WTC11 (cell line): ENCODE data around the gene BHLHE23. TPM values are rescaled to one million over a fixed set of nuclear protein-coding genes. Genes with fewer than 3 reads are reported as not detected.

ENCODE experiments used
- ATAC-seq: fragments of 200-7000 bp; cut with Tn5 transposase; 2 replicates; pipeline ENCODE4 v1.10.0; 2021; ENCODE audit warnings: mild to moderate bottlenecking, moderate library complexity
- CTCF ChIA-PET: fragments of 300-600 bp; sonication (Branson Sonifier 250); formaldehyde crosslinking; loops from one replicate; lab custom pipeline; 2021; ENCODE audit warnings: antibody characterized with exemption; lab: Charles Lee
- POLR2A ChIA-PET: fragments of 350-600 bp; sonication (Branson Sonifier 250); formaldehyde crosslinking; loops from one replicate; lab custom pipeline; 2021; ENCODE audit warnings: antibody characterized with exemption; lab: Charles Lee
- DNase-seq: peaks from one replicate; pipeline ENCODE4 v3.0.0; 2021; ENCODE audit warnings: low spot score
- H3K27ac Mint-ChIP-seq: 2 replicates; pipeline ENCODE4 v1.8.0; 2021; ENCODE audit warnings: mixed read lengths
- H3K27me3 Mint-ChIP-seq: 2 replicates; pipeline ENCODE4 v1.8.0; 2021; ENCODE audit warnings: low read depth, mild to moderate bottlenecking, moderate library complexity, mixed read lengths
- H3K36me3 Mint-ChIP-seq: 2 replicates; pipeline ENCODE4 v1.8.0; 2021; ENCODE audit warnings: mixed read lengths
- H3K4me1 Mint-ChIP-seq: 2 replicates; pipeline ENCODE4 v1.8.0; 2022; ENCODE audit warnings: mixed read lengths
- H3K4me3 Mint-ChIP-seq: 2 replicates; pipeline ENCODE4 v1.8.0; 2021; ENCODE audit warnings: mild to moderate bottlenecking, moderate library complexity, mixed read lengths
- H3K9me3 Mint-ChIP-seq: 2 replicates; pipeline ENCODE4 v1.8.0; 2021; ENCODE audit warnings: mixed read lengths
- ELF4 ChIP-seq: sonication (generic); formaldehyde crosslinking; IDR thresholded peaks from 2 replicates; pipeline ENCODE4 v1.8.1; 2022; ENCODE audit warnings: low read depth, mild to moderate bottlenecking, moderate library complexity, missing genetic modification reagents
- MLX ChIP-seq: sonication (generic); formaldehyde crosslinking; IDR thresholded peaks from 2 replicates; pipeline ENCODE4 v1.8.1; 2023; ENCODE audit warnings: mild to moderate bottlenecking, missing genetic modification reagents, moderate library complexity
- NR2C2 ChIP-seq: sonication (generic); formaldehyde crosslinking; IDR thresholded peaks from 2 replicates; pipeline ENCODE4 v1.8.0; 2022; ENCODE audit warnings: mild to moderate bottlenecking, missing genetic modification reagents
- RORB ChIP-seq: fragments of 250-450 bp; sonication (Bioruptor Pico); IDR thresholded peaks from 2 replicates; pipeline ENCODE4 v1.9.0; 2021; ENCODE audit warnings: mild to moderate bottlenecking
- STAT6 ChIP-seq: sonication (generic); formaldehyde crosslinking; conservative IDR thresholded peaks from 2 replicates; pipeline ENCODE4 v1.8.1; 2023; ENCODE audit warnings: mild to moderate bottlenecking, low read depth, missing genetic modification reagents, moderate library complexity
- ZNF532 ChIP-seq: fragments of 250-450 bp; sonication (Bioruptor Pico); IDR thresholded peaks from 2 replicates; pipeline ENCODE4 v1.9.0; 2021; ENCODE audit warnings: mild to moderate bottlenecking, borderline replicate concordance
- total RNA-seq: library from RNA; stranded (reverse); gene quantifications from 3 replicates; pipeline ENCODE4 v1.2.3, GENCODE V29; 2021
- TF ChIP-seq, protein P1 (sequence below): sonication (generic); formaldehyde crosslinking; IDR thresholded peaks from 2 replicates; pipeline ENCODE4 v1.8.0; 2022; ENCODE audit warnings: mild to moderate bottlenecking, missing genetic modification reagents
- TF ChIP-seq, protein P2 (sequence below): sonication (generic); formaldehyde crosslinking; IDR thresholded peaks from 2 replicates; pipeline ENCODE4 v1.8.0; 2022; ENCODE audit warnings: missing genetic modification reagents

BHLHE23 gene
- total RNA-seq, 1 experiment from 2014 or later = 1.3 TPM

DNA sequence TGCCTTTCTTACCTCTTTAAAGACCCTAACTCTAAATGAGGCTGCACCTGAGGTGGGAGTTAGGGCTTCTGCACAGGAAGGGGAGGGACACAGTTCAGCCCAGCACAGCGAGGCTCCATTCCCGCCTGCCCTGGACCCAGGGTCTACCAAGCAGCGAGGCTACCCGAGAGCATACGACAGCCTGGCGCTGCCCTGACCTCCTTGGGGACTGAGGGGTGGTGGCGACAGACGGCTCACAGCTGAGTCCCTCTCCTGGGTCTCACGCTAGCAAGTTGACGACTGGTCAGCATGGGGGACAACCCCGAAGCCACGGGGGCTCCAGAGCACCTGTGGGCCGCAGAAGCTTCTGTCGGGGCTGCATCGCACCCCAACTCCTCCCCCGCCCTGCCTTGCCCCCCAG, 29.9 kb downstream of the BHLHE23 start (continued):
- TF ChIP-seq RORB (CRISPR knock-in tag) = no peak
- TF ChIP-seq, all 79 proteins: peak for 0

DNA sequence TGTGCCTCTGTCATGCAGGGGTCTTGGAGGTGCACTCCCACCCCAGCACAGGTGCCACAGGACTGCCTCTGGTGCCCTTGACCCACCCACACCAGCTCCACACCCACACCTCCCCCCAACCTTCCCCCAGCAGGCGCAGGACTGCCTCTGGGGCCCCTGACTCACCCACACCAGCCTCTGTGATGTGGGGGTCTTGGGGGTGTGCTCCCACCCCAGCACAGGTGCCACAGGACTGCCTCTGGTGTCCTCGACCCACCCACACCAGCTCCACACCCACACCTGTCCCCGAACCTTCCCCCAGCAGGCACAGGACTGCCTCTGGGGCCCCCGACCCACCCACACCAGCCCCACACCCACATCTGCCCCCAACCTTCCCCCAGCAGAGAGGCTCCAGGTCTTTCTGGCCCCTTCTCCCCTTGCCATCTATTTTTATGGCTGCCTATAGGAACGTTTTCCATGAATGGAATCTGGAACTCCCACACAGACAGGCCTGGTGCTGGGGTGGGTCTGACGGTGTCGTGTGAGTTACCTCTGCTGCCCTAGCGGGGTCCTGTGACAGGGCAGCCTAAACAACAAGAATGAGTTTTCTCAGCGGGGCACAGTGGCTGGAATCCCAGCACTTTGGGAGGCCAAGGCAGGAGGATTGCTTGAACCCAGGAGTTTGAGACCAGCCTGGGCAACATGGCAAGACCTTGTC, 30.8 kb downstream of the BHLHE23 start:
- H3K4me3 Mint-ChIP-seq = no peak overlapping the region
- no peaks in the 10 kb centered on the region for H3K9me3 Mint-ChIP-seq
- H3K36me3 Mint-ChIP-seq = no peaks in the 10 kb centered on the region
- POLR2A ChIA-PET = no interaction called here
- DNase-seq = no peak
- no peak overlapping the region for H3K27ac Mint-ChIP-seq
- peaks cover 49% of the 10 kb centered on the region for H3K27me3 Mint-ChIP-seq
- H3K4me1 Mint-ChIP-seq = peaks cover 32% of the 10 kb centered on the region
- TF ChIP-seq STAT6 (CRISPR knock-in tag) (no peak), ELF4 (no peak), NR2C2 (no peak), MLX (no peak)
- TF ChIP-seq, all 79 proteins: peak for 0
- CTCF ChIA-PET = interaction anchor here (0.5 to 1.5 kb wide), 3 partner anchors 80 to 248 kb away, joined by 3 to 5 read pairs (median 4); no protein-coding TSS in a partner anchor
- ATAC-seq = no peak

DNA sequence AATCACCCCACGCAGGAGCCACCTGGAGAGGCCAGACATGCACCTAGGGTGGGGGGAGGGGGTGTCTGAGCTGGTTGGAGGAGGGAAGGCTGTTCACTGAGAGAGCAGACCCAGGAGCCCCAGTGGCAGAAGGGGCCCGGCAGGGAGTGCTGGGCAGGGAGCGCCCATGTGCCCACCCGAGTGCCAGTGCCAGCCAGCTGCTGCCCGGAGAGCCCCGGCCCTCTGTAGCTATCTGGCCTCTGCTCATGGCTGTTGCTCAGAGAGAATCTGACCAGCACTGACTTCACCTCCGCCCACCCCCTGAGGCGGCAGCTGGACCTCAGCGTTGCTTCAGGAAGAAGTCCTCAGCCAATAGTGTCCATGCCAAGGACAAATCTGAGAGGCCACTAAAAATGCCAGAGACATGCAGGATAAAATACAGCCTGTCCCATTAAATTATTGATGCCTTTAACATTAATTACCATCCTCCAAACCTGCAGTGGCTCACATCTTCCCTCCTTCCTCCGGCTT, 31.5 kb downstream of the BHLHE23 start:
- ChIA-PET POLR2A (no interaction called here), CTCF (interaction anchor here (0.5 to 1.5 kb wide), 4 partner anchors 61 to 248 kb away, joined by 3 to 9 read pairs (median 4); no protein-coding TSS in a partner anchor)
- H3K27me3 Mint-ChIP-seq = peaks cover 49% of the 10 kb centered on the region
- H3K27ac Mint-ChIP-seq = no peak overlapping the region
- peaks cover 32% of the 10 kb centered on the region for H3K4me1 Mint-ChIP-seq
- TF ChIP-seq, protein P1, sequence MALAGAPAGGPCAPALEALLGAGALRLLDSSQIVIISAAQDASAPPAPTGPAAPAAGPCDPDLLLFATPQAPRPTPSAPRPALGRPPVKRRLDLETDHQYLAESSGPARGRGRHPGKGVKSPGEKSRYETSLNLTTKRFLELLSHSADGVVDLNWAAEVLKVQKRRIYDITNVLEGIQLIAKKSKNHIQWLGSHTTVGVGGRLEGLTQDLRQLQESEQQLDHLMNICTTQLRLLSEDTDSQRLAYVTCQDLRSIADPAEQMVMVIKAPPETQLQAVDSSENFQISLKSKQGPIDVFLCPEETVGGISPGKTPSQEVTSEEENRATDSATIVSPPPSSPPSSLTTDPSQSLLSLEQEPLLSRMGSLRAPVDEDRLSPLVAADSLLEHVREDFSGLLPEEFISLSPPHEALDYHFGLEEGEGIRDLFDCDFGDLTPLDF = no peak
- no peak for TF ChIP-seq ZNF532 (CRISPR knock-in tag)
- TF ChIP-seq, protein P2, sequence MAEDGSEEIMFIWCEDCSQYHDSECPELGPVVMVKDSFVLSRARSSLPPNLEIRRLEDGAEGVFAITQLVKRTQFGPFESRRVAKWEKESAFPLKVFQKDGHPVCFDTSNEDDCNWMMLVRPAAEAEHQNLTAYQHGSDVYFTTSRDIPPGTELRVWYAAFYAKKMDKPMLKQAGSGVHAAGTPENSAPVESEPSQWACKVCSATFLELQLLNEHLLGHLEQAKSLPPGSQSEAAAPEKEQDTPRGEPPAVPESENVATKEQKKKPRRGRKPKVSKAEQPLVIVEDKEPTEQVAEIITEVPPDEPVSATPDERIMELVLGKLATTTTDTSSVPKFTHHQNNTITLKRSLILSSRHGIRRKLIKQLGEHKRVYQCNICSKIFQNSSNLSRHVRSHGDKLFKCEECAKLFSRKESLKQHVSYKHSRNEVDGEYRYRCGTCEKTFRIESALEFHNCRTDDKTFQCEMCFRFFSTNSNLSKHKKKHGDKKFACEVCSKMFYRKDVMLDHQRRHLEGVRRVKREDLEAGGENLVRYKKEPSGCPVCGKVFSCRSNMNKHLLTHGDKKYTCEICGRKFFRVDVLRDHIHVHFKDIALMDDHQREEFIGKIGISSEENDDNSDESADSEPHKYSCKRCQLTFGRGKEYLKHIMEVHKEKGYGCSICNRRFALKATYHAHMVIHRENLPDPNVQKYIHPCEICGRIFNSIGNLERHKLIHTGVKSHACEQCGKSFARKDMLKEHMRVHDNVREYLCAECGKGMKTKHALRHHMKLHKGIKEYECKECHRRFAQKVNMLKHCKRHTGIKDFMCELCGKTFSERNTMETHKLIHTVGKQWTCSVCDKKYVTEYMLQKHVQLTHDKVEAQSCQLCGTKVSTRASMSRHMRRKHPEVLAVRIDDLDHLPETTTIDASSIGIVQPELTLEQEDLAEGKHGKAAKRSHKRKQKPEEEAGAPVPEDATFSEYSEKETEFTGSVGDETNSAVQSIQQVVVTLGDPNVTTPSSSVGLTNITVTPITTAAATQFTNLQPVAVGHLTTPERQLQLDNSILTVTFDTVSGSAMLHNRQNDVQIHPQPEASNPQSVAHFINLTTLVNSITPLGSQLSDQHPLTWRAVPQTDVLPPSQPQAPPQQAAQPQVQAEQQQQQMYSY (CRISPR knock-in tag) = no peak
- no peak for TF ChIP-seq NR2C2
- DNase-seq (no peak), ATAC-seq (no peak)
- no peak overlapping the region for H3K4me3 Mint-ChIP-seq
- no peaks in the 10 kb centered on the region for H3K9me3 Mint-ChIP-seq
- H3K36me3 Mint-ChIP-seq = no peaks in the 10 kb centered on the region
